K562 (cell line): ENCODE results near the gene KCNQ5. TPM values are rescaled to one million over a fixed set of nuclear protein-coding genes. Genes with fewer than 3 reads are reported as not detected.
A peak's percentile ranks its signal among the peaks of the same experiment; 100 is the strongest.

Experiments
- ATAC-seq: fragments of 200-7000 bp; cut with Tn5 transposase; 3 replicates; pipeline ENCODE4 v1.9.1; 2020; ENCODE audit warnings: moderate library complexity
- BruUV-seq: library from RNA; stranded (reverse); fragments of 400-500 nt; replicated peaks from 2 replicates; lab custom pipeline; 2021; lab: Mats Ljungman, UMichigan
- CTCF ChIA-PET: fragments of 300-600 bp; formaldehyde crosslinking; extraction: SDS; loops from one replicate; lab custom pipeline; 2021; ENCODE audit warnings: low intra/inter-chr PET ratio; lab: Yijun Ruan, JAX
- POLR2A ChIA-PET: fragments of 300-600, 350-650 bp; sonication (Branson Sonifier 250); formaldehyde crosslinking; extraction: SDS; loops from one replicate; lab custom pipeline; 2021; ENCODE audit warnings: antibody characterized with exemption, inconsistent platforms; lab: Yijun Ruan, JAX
- DNase-seq, 4 experiments: peaks; one replicate each; pipeline versions ENCODE4 v3.0.0 to v3.0.0-alpha.2; 2011 to 2018; ENCODE audit warnings: low spot score in 3 of 4, mixed read lengths in 3 of 4; ENCODE audit errors: extremely low read depth in 1 of 4
- FAIRE-seq: peaks from 2 replicates; lab custom pipeline; 2011; peaks lifted over from hg19 to GRCh38; lab: Jason Lieb, UNC
- H2AFZ ChIP-seq: 2 replicates; pipeline ENCODE4 v1.6.0; 2011; ENCODE audit warnings: low read depth, low read length, control low read depth, inconsistent platforms
- H3K27ac ChIP-seq: fragments of 200-600 bp; 3 replicates; pipeline ENCODE4 v1.8.0; 2011; ENCODE audit warnings: low read depth, mild to moderate bottlenecking, control low read depth, inconsistent platforms, low read length, moderate library complexity, mixed read lengths; ENCODE audit errors: extremely low read depth
- H3K27me3 ChIP-seq, 2 experiments: fragments of 300-600 bp in 1 of 2; 2 replicates in 1 of 2; 3 replicates in 1 of 2; pipeline versions ENCODE4 v1.6.0 to v1.8.0; 2011; ENCODE audit warnings: inconsistent platforms in 2 of 2, low read length in 2 of 2, mild to moderate bottlenecking in 1 of 2, mixed read lengths in 1 of 2, moderate library complexity in 1 of 2; ENCODE audit not compliant: control insufficient read depth in 2 of 2, insufficient read depth in 2 of 2
- H3K36me3 ChIP-seq: fragments of 300-600 bp; 3 replicates; pipeline ENCODE4 v1.8.0; 2011; ENCODE audit warnings: mild to moderate bottlenecking, low read length, inconsistent platforms; ENCODE audit not compliant: control insufficient read depth, insufficient read depth
- H3K4me1 ChIP-seq, 2 experiments: fragments of 200-600 bp in 1 of 2; replicated peaks in 1 of 2; 2 replicates in 1 of 2; 3 replicates in 1 of 2; pipeline versions ENCODE4 v1.5.1 to v1.8.0; 2011; ENCODE audit warnings: inconsistent platforms in 2 of 2, low read length in 2 of 2, mild to moderate bottlenecking in 1 of 2, mixed read lengths in 1 of 2, moderate library complexity in 1 of 2; ENCODE audit not compliant: control insufficient read depth in 2 of 2, insufficient read depth in 2 of 2
- H3K4me2 ChIP-seq: 2 replicates; pipeline ENCODE4 v1.6.1; 2011; ENCODE audit warnings: low read length, control low read depth, inconsistent platforms, mixed read lengths; ENCODE audit not compliant: insufficient read depth
- H3K4me3 ChIP-seq: fragments of 200-600 bp; sonication (generic), shearing (Covaris generic); 2 replicates; pipeline ENCODE4 v1.5.1; 2016; ENCODE audit warnings: control low read depth, inconsistent platforms
- H3K79me2 ChIP-seq: fragments of 200-600 bp; 3 replicates; pipeline ENCODE4 v1.8.0; 2011; ENCODE audit warnings: low read length, inconsistent platforms; ENCODE audit not compliant: control insufficient read depth, insufficient read depth
- H3K9ac ChIP-seq, 2 experiments: 2 replicates each; pipeline versions ENCODE4 v1.6.0 to v1.6.1; 2011; ENCODE audit warnings: low read depth in 2 of 2, low read length in 2 of 2, control low read depth in 1 of 2, inconsistent platforms in 1 of 2, mild to moderate bottlenecking in 1 of 2, mixed read lengths in 1 of 2; ENCODE audit not compliant: insufficient read depth in 1 of 2
- H3K9me1 ChIP-seq: one replicate; pipeline ENCODE4 v1.6.0; 2011; ENCODE audit warnings: inconsistent platforms, mild to moderate bottlenecking, low read length, moderate library complexity; ENCODE audit not compliant: control insufficient read depth, insufficient read depth
- H3K9me3 ChIP-seq: replicated peaks from 2 replicates; pipeline ENCODE4 v1.5.1; 2011; ENCODE audit warnings: low read depth, low read length, inconsistent platforms; ENCODE audit not compliant: control insufficient read depth, insufficient read depth
- H4K20me1 ChIP-seq: replicated peaks from 2 replicates; pipeline ENCODE4 v1.6.1; 2011; ENCODE audit warnings: low read length, inconsistent platforms, mixed read lengths; ENCODE audit not compliant: control insufficient read depth, insufficient read depth
- ARID2 ChIP-seq: fragments of 450-650 bp; IDR thresholded peaks from 2 replicates; pipeline ENCODE4 v1.6.1; 2017; ENCODE audit warnings: antibody characterized with exemption, mild to moderate bottlenecking
- C11orf30 ChIP-seq: fragments of 450-650 bp; IDR thresholded peaks from 2 replicates; pipeline ENCODE4 v1.6.1; 2016; ENCODE audit warnings: low read depth, mild to moderate bottlenecking
- ETS1 ChIP-seq: conservative IDR thresholded peaks from 2 replicates; pipeline ENCODE4 v1.6.1; 2011; ENCODE audit warnings: low read depth, mild to moderate bottlenecking, low read length; ENCODE audit not compliant: control insufficient read depth
- FOXP4 ChIP-seq: sonication (generic); formaldehyde crosslinking; IDR thresholded peaks from 2 replicates; pipeline ENCODE4 v1.8.0; 2022; ENCODE audit warnings: mild to moderate bottlenecking, missing genetic modification reagents, borderline replicate concordance
- GTF2E2 ChIP-seq: fragments of 200-800 bp; sonication (Bioruptor generic); IDR thresholded peaks from 2 replicates; pipeline ENCODE4 v1.6.1; 2016; ENCODE audit warnings: missing genetic modification characterization, missing compliant biosample characterization
- MAFF ChIP-seq: IDR thresholded peaks from 2 replicates; pipeline ENCODE4 v1.6.1; 2012; ENCODE audit warnings: low read length, improper control_type of control experiment
- MYBL2 ChIP-seq, 2 experiments: fragments of 450-650 bp in 1 of 2; sonication (generic) in 1 of 2; formaldehyde crosslinking in 1 of 2; IDR thresholded peaks; 2 replicates each; pipeline versions ENCODE4 v1.6.1 to v1.8.1; 2017 to 2022; ENCODE audit warnings: borderline replicate concordance in 1 of 2, inconsistent platforms in 1 of 2, low read depth in 1 of 2, mild to moderate bottlenecking in 1 of 2, missing genetic modification reagents in 1 of 2, moderate library complexity in 1 of 2
- NONO ChIP-seq, 2 experiments: fragments of 200-400 bp in 1 of 2; fragments of 450-650 bp in 1 of 2; formaldehyde crosslinking in 1 of 2; IDR thresholded peaks; 2 replicates each; pipeline ENCODE4 v1.6.1; 2017; ENCODE audit warnings: low read depth in 2 of 2, mild to moderate bottlenecking in 2 of 2, moderate library complexity in 2 of 2, low read length in 1 of 2
- SIRT6 ChIP-seq: IDR thresholded peaks from one replicate; pipeline ENCODE4 v1.6.1; 2012; ENCODE audit warnings: low read depth, mild to moderate bottlenecking, control low read depth, inconsistent platforms, low read length, moderate library complexity
- SMAD3 ChIP-seq: fragments of 450-650 bp; formaldehyde crosslinking; conservative IDR thresholded peaks from 2 replicates; pipeline ENCODE4 v1.4.0; 2020; ENCODE audit warnings: mild to moderate bottlenecking
- SP2 ChIP-seq: IDR thresholded peaks from 2 replicates; pipeline ENCODE4 v1.6.1; 2011; ENCODE audit warnings: mild to moderate bottlenecking, low read depth, low read length, moderate library complexity; ENCODE audit not compliant: poor library complexity, severe bottlenecking; ENCODE audit errors: extremely low read depth
- TEAD1 ChIP-seq, 2 experiments: fragments of 450-650 bp in 1 of 2; sonication (generic) in 1 of 2; formaldehyde crosslinking; IDR thresholded peaks; 2 replicates each; pipeline versions ENCODE4 v1.4.0 to v1.8.0; 2020 to 2022; ENCODE audit warnings: mild to moderate bottlenecking in 2 of 2, missing genetic modification reagents in 1 of 2
- ZNF41 ChIP-seq: fragments of 250-450 bp; sonication (Bioruptor Pico); conservative IDR thresholded peaks from 2 replicates; pipeline ENCODE4 v1.4.0; 2020; ENCODE audit warnings: mild to moderate bottlenecking
- ZNF518B ChIP-seq: fragments of 250-450 bp; sonication (Bioruptor Pico); IDR thresholded peaks from 2 replicates; pipeline ENCODE4 v1.5.0; 2021; ENCODE audit warnings: mild to moderate bottlenecking, moderate library complexity
- WGBS: fragments of 100-300 bp; shearing (Covaris generic); methylation state at CpG from one replicate; pipeline ENCODE4 v1.1.6; 2016; ENCODE audit warnings: low coverage, mixed read lengths; ENCODE audit not compliant: insufficient coverage; ENCODE audit errors: missing lambda C conversion rate; 5-methylcytosine and 5-hydroxymethylcytosine counted together
- in situ Hi-C: fragments of 300-500 bp; cut with MboI; formaldehyde crosslinking; loops from 4 replicates; pipeline ENCODE4 v1.15.0; 2018; ENCODE audit warnings: inconsistent platforms, mixed read lengths
- intact Hi-C: fragments of 100-400 bp; cut with micrococcal nuclease; formaldehyde crosslinking; loops from 2 replicates; pipeline ENCODE4 v1.14.2; 2022
- polyA plus RNA-seq, 8 experiments: library from polyadenylated mRNA; depleted of rRNA in 4 of 8; stranded (reverse) in 5 of 8; unstranded in 3 of 8; fragments of >200 nt; fragmentation: Nextera tagmentation in 2 of 8; fragmentation: Illumina TruSeq in 1 of 8; extraction: Ambion mirVana in 2 of 8; extraction: Trizol in 1 of 8; gene quantifications; 2 replicates each; pipeline versions ENCODE4 v1.2.1 to v1.2.3, GENCODE V29; 2011 to 2014; ENCODE audit warnings: inconsistent platforms in 1 of 8, missing spikeins in 1 of 8
- total RNA-seq, 7 experiments: library from RNA; depleted of rRNA in 6 of 7; stranded (reverse); fragments of >200 nt in 6 of 7; fragmentation: Illumina TruSeq in 2 of 7; extraction: Trizol in 2 of 7; gene quantifications; 2 replicates each; pipeline versions ENCODE4 v1.2.1 to v1.2.3, GENCODE V29; 2011 to 2021; ENCODE audit warnings: low replicate concordance in 1 of 7
- TF ChIP-seq, protein P1 (sequence below): sonication (generic); formaldehyde crosslinking; IDR thresholded peaks from 2 replicates; pipeline ENCODE4 v1.9.0; 2022; ENCODE audit warnings: mild to moderate bottlenecking, missing genetic modification reagents

The KCNQ5 gene
- total and polyA plus RNA-seq, 9 of the 15 experiments (the other 6 are each of a cell fraction or from before 2014, with no cell fraction given) = 0.31 to 5.9 (median 2.6) TPM

- H3K4me2 ChIP-seq = no peak overlapping the region
- intact Hi-C loops (no loop called here), in situ Hi-C loops (no loop called here)
- no TSS peak for BruUV-seq
- no peak for FAIRE-seq
- no peaks in the 10 kb centered on the region for H3K4me1 ChIP-seq
- H3K36me3 ChIP-seq = no peaks in the 10 kb centered on the region
- no peak overlapping the region for H3K27ac ChIP-seq
- DNase-seq = no peak
- H3K4me3 ChIP-seq = no peak overlapping the region
- H3K79me2 ChIP-seq = no peaks in the 10 kb centered on the region
- H4K20me1 ChIP-seq = no peaks in the 10 kb centered on the region
- CTCF ChIA-PET = no interaction called here
- H3K27me3 ChIP-seq = no peaks in the 10 kb centered on the region
- no peak for ATAC-seq
- no peak overlapping the region for H3K9ac ChIP-seq
- no peaks in the 10 kb centered on the region for H3K9me1 ChIP-seq
- POLR2A ChIA-PET = no interaction called here
- no peaks in the 10 kb centered on the region for H3K9me3 ChIP-seq
- 27% methylated on average over 1 of the region's 1 CpG for WGBS
- no peak overlapping the region for H2AFZ ChIP-seq
- no peak for TF ChIP-seq ZNF41 (CRISPR knock-in tag)
- TF ChIP-seq GTF2E2 (tag) = no peak
- TF ChIP-seq MYBL2 (IDR thresholded peaks at IDR 0.05; ENCODE audit: low read depth) = no peak
- TF ChIP-seq MYBL2 (CRISPR knock-in tag; IDR thresholded peaks at IDR 0.05; ENCODE audit: borderline replicate concordance) = no peak
- peak; percentile 41; the same call in 1 of the 2 replicates for TF ChIP-seq MAFF
- TF ChIP-seq NONO (IDR thresholded peaks at IDR 0.05; ENCODE audit: low read depth in 2 of 2, low read length in 1 of 2) = no peak
- TF ChIP-seq ARID2 = no peak
- TF ChIP-seq ZNF518B (CRISPR knock-in tag) = no peak
- no peak for TF ChIP-seq SMAD3 (CRISPR knock-in tag)
- TF ChIP-seq TEAD1 (CRISPR knock-in tag; IDR thresholded peaks at IDR 0.05) = no peak
- TF ChIP-seq, protein P1, sequence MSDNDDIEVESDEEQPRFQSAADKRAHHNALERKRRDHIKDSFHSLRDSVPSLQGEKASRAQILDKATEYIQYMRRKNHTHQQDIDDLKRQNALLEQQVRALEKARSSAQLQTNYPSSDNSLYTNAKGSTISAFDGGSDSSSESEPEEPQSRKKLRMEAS (CRISPR knock-in tag) = no peak
- peak; percentile 47; the same call in 1 of the 2 replicates for TF ChIP-seq C11orf30
- no peak for TF ChIP-seq ETS1
- TF ChIP-seq SIRT6 = no peak
- TF ChIP-seq SP2 = no peak
- TF ChIP-seq FOXP4 (CRISPR knock-in tag) = no peak
These were observed 194.2 kb downstream of the KCNQ5 start for GRCh38 chr6:72816022-72816421.
